HG02970 (cell line): ENCODE data around the gene RNF167.

Experiments
- ATAC-seq: cut with Tn5 transposase; IDR thresholded peaks from one replicate; pipeline ENCODE4 v1.9.1; 2021; ENCODE audit warnings: mild to moderate bottlenecking, moderate library complexity, moderate number of reproducible peaks; ENCODE audit not compliant: unreplicated experiment, low FRiP score

The RNF167 gene

DNA sequence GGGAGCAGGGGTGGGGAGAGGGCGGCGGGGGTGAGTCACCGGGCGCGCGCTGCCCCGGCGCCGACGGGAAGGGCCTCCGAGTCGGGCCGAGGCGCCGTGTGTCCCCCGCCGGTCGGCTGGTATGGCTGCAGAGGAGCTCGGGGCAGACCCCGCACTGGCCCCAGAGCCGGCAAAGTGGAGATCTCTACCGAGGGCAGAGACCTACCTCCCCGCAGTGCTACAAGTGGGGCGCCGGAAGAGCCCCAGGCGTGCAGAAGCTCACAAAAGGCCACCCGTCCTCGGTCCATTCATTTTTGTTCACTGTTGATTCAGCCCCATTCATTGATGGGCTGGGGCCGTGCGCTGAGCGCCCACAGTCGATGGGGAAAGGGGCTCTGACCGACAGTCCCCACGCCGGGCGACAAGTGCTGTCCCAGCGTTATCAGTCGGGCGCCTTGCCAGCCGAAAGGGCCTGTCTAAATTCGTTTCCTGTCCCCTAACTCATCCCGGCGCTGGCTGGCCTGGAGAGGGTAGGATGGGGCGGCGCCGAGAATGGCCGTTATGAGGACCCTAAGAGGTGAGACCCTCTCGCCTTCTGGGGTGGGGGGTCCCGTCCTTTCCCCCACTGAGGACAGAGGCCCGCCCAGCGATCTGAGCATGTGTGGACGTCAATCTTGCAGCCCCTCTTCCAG, 10.1 kb downstream of the RNF167 start:
- ATAC-seq: peak; percentile 5

DNA sequence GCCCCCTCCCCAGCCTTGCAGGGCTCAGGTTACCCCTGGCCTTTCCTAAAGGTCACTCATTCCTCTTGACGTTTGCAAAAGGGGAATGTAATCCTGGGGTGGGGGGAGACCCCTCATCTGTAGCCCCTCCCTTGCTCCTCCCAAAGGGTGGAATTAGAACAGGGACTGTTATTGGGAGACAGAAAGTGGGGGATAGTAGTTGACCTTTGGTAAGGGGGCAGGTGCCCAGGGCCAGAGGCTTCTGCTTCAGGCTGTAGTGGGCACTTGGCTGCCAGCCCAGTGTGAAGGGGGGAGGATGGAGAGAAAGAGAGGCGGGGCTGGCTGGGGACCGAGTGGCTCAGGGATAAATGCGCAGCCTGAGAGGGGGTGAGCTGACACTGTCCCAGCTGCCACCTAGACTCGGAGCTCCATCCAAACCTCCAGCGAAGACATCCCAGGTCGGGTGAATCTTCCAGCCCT, 10.7 kb downstream of the RNF167 start, which contains the start of gene ENO3:
Gene ENO3, plus strand, starts transcription at position 374 of the 459 bp plus-strand sequence. CDS start 711 bp downstream, outside the sequence.
- ATAC-seq: no peak

DNA sequence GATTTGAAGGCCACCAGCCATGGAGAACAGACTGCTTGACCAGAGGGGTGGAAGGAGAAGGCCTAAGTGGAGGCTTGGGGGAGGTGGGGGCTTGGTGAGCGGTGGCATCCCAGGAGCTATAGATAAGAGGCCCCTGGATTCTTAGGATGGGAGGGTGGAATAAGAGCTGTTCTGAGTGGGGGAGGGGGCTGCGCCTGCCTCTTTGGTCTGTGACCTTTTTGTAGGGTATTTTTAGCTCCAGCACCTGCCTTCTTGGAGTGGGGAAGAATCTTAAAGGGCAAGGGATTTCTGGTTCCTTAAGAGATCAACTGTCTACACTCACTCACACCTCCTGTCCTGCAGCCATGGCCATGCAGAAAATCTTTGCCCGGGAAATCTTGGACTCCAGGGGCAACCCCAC, 11.4 kb downstream of the RNF167 start:
- no peak for ATAC-seq

DNA sequence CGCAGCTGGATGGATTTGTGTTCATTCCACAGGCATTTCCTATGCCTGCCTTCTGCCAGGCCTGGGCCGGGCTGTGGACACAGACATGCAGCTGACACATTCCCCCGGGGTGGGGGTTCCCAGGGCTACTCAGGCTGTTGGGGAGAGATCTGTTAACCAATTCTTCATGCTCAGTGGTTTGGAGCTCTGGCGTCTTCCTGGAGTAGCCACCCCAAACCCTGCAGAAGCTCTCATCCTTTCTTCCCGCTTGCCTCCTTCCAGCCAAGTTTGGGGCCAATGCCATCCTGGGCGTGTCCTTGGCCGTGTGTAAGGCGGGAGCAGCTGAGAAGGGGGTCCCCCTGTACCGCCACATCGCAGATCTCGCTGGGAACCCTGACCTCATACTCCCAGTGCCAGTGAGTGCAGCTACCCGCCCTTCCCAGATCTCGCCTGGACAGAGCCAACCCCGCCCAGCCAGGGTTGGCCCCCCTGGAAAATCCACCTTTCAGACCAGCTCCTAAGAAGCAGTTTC, 13.4 kb downstream of the RNF167 start:
- ATAC-seq: no peak

DNA sequence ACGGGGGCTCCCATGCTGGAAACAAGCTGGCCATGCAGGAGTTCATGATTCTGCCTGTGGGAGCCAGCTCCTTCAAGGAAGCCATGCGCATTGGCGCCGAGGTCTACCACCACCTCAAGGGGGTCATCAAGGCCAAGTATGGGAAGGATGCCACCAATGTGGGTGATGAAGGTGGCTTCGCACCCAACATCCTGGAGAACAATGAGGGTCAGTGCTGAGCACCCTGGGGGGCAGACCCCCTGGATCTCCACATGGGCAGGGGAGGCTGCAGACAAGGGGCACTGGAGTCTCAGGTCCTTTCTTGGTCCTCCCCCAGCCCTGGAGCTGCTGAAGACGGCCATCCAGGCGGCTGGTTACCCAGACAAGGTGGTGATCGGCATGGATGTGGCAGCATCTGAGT, 15.0 kb downstream of the RNF167 start:
- ATAC-seq: no peak

DNA sequence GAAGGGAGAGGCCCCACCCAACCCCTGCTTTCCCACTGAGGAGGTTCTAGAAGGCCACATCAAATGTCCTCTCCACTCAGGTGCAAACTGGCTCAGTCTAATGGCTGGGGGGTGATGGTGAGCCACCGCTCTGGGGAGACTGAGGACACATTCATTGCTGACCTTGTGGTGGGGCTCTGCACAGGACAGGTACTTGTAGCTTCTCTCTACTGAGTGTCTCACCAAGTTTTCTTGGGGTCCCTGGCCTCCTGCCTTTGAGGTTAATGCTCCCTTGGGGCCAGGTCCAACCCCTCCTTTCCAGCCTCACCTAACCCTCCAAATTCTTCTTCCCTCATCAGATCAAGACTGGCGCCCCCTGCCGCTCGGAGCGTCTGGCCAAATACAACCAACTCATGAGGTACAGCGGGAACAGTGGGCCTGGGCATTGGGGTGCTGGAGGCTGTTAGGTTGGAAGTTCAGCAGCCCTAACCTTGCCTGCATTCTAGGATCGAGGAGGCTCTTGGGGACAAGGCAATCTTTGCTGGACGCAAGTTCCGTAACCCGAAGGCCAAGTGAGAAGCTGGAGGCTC, 16.5 kb downstream of the RNF167 start:
- ATAC-seq: no peak

DNA sequence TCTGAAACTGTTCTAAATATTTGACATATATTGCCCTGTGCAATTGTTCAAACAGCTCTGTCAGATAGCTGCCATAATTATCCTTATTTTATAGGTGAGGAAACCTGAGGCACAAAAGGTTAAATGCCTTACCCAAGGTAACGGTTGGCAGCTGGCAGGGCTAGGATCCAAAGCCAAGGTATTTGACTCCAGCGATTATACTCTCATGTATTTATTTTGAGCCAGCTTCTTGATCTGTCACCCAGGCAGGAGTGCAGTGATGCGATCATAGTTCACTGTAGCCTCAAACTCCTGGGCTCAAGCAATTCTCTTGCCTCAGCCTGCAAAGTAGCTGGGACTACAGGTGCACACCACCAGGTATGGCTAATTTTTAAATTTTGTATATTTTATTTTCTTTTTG, 18.0 kb downstream of the RNF167 start:
- ATAC-seq: no peak

DNA sequence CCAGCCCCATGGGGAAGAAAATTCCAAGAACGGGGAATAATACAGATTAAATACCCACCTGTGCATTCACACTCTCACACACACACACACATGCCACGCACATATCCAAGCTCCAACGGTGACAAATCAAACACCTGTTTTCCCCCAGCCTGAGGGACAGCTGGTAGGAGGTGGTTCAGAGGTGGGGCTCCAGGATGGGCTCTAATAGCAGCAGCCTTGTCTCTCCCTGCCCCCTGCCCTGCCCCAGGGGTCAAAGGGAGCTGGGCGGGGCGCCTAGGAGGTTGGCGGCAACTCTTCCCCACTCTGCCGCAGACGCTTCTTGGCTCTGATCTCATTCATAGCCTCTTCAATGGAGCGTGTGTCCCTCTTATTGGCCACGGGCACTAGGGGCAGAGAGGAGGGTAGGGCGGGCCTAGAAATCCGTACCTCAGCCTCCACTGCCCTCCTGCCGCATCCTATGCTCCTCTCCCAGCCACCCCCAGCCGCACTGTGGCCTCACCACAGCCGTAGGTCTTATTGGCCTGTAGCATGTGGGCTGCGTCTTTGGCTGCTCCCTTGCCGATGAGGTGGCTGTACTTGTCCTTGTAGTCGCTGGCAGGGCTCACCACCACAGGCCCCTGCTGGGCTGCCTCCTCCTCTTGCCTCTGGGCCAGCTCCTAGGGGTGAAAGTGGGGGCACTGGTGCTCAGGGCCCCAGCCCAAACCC, 19.3 kb downstream of the RNF167 start:
- ATAC-seq: no peak

DNA sequence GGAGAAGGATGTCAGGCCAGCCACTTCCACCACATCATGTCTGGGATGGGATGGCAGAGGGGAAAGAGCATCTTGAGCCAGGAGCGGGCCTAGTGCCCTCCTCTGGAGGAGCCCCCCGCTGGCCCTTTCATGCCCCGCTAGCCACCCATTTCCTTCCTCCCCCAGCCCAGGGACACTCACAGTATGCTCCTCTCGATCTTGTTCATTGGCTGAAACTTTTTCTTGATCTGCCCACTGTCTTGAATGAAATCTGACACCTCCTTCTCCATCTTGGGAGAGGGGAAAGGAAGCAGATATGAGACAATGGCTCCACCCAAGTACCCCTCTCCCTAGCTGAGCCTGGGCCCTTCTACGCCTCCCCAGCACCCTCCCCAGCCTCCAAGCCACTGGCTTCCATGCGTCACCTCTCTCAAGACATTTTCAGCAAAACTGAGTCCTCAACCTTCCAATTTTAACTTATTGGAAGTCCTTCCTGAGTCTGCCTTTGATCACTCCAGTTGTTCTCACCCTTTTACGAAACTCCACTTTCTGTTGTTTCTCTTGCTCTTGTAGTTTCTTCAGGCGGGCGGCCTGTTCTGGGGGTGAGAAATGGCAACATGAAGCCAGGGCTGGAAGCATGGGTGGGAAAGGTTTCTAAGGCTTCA, 20.3 kb downstream of the RNF167 start:
- ATAC-seq: no peak

DNA sequence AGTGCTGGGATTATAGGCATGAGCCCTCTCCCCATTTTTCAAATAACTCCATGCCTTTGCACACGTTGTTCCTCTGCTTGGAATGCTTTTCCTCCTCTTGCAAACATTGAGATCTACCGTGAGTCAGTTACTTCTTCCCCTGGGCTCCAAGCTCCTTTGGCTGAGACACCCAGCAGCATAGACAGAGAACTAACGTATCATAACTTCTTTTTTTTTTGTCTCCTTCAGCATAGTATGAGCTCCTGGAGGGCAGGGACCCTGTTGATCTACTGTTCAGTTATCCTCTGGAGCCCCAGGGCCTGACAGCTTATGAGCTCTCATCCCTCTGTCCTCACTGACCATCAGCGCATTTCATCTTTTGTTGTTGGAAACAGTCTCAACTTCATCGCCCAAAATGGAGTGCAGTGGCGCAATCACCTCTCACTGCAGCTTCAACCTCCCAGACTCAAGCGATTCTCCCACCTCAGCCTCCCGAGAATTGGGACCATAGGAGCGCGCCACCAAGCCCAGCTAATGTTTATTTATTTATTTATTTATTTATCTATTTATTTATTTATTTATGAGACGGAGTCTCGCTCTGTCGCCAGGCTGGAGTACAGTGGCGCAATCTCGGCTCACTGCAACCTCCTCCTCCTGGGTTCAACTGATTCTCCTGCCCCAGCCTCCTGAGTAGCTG, 25.4 kb downstream of the RNF167 start:
- ATAC-seq: no peak

DNA sequence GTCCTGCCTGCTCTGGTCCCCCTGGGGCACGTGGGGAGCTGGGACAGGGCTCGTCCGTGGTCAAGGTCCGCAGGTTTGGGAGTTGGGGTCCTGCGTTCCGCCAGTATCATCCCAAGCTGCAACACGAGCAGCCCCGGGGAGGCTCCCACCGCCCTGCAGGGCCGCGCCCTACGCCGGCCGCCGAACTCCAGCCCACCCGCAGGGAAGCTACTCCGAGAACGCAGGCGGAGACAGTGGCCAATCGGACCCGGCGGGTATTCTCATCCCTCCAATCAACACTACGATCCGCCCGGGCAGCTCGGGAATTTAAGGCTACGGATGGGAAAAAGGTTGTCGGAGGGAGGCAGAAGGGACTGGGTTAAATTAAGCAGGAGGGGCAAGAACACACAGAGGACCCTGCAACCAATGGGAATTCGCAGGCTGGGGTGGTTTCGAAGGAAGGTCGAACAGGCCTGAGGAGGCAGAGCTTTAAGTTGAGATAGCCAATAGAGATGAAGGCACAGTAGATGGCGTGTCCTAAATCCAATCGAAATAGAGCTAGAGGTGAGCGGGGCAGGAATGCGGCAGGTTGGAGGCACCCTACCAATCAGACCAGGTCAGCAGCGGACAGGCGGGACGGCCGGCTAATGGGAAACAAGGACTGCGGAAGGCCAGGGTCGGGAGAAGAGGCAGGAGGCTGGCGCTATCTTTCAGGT, 26.9 kb downstream of the RNF167 start:
- peak; percentile 82 for ATAC-seq

DNA sequence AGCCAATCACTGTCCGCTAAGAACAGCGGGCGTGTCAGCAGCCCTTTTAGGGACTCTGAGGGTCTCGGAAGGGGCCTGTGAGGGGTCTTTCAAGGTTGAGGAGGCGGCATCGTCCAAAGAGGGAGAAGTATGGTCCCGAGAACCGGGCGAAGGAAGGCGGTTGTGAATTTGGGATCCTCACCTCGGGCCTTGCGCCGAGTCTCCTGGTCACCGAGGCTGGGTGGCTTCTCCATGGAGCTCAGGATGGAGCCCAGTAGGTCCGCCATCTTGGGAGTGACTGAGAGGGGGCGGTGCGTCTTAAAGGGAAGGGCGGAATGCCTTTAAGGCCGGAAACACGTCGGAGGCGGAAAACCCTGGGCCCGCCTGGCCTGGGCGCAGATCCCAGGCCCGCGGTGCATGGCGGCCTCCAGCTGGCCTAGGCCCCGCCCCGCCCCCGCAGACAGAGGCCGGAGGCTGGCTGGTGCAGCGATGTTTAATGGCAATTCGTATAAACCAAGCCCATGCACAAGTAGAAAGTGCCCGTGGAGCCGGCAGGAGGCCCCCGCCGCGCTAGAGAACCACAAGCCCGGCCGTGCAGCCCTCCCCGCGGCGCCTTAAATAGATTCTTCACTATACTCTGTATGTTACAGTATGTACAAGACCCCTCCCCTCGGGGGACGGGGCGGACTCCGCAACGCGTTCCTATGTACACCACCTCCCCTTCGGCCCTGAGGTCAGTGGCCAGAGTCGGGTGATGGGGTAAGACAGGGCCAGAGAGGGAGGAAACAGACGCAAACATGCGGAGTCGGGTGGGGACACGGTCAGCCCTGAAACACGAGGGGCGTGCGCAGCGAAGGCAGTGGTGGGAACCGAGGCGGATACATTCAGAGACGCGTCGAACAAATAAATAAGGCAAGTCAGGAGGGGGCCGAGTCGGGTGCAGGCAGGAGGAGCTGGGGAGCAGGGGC, 27.7 kb downstream of the RNF167 start, which contains the start of gene SPAG7:
Gene SPAG7, minus strand, starts transcription at position 279 of the 947 bp plus-strand sequence. Its CDS starts 13 bp downstream, at position 266.
- peak; percentile 58 for ATAC-seq

DNA sequence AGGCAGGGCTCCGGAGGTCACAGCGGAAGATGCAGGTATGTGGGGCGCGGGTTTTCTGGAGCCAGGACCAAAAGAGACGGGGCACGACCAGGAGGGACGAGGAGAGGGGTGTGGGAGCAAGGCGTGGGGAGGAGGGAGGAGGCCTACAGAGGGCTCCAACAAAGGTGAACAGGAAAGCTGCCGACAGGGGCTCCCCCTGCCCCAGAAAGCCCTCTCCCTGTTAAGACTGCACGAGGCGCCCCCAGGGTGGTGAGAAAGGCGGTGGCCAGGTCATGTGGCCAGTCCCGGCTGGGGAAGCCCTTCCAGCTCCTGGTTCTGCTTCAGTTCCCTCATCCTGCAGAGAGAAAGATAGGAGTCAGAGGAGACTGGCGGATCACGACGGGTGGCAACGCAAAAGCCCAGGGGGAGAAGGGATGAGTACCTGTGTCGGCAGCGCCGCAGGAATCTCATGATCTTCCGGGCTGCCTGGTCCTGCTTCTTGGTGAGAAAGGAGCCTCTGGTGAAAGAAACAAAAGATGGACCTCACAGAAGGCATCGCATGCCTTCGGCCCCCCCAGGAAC, 28.5 kb downstream of the RNF167 start:
- no peak for ATAC-seq

DNA sequence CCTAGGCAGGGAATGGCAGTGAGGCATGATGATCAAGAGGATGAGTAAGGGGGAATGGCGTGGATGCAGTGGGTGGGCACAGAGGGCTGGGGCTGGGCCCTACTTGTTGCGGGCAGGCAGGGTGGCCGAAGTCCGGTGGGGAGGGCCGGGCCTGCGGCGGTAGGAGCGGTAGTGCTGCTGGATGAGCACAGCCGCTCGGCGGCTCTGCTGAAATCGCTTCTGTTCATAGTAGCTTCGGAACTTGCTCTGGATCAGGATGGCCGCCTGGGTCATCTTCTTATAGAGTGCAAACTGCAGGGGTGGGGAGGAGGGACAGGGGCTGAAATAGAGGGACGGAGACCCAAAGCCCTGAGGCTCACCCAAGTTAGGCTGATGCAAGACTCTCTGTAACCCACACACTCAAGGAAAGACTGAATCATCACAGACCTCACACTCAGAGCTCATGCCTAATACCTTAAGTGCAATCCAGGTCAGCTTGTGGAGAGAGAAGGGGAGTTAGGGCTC, 29.0 kb downstream of the RNF167 start:
- no peak for ATAC-seq

DNA sequence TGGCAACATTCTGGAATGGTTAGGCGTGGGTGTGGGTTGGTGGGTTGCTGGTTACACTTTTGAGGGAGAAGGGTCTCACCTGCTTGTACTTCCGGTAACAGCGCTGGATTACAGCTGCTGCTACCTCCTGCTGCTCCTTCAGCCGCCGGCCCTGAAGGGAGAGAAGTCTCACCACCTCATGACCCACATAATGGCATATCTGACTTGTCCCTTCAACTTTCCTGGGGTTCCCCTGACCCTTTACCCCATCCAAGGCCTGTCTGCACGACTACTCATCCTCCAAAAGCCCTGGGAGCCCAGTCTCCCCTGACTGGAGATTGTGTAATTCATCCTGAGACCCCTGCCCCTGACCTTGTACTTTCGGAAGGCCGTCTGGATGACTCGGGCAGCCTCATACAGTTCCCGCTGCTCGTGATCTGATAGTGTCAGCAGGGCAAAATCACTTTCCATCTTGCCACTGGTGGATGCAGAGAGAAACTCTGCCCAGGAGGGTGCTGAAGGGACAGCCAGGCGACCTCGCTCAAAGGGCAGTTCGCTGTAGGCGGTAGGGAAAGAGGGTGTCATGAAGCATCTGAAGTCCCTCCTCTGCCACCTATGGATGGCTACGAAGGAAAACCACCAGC, 29.6 kb downstream of the RNF167 start:
- no peak for ATAC-seq

DNA sequence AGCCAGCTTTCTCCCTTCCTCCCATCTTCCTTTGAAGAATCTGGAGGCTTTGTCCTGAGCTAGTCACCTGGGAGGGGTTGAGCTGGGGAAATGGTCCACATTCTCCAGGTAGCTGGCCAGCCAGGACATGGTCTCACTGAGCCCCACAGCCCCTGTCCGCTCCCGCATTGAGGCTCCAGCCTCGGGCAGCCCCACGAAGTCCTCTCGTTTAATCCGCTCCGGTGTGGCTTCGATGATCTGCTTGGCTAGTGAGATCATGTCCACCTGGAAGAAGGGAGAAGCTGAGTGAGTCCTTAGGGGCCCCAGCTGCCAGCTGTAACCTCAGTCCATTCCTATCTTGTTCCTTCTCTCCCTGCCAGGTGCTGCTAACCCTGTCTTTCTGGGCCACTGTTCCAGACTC, 30.2 kb downstream of the RNF167 start:
- no peak for ATAC-seq

DNA sequence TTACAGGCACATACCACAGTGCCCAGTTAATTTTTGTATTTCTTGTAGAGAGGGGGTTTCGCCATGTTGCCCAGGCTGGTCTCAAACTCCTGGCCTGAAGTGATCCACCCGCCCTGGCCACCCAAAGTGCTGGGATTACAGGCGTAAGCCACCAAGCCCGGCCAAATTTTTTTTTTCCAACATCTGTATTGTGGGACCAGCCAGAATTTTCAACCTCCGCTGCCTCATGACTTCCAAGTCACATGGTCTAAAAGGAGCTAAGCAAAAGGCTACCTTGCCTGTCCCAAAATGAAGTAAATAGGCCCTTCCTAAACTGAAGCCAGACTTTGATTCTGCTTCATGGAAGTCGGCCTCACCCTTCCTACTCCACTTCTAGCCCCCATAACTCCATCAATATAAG, 31.8 kb downstream of the RNF167 start:
- ATAC-seq: no peak

DNA sequence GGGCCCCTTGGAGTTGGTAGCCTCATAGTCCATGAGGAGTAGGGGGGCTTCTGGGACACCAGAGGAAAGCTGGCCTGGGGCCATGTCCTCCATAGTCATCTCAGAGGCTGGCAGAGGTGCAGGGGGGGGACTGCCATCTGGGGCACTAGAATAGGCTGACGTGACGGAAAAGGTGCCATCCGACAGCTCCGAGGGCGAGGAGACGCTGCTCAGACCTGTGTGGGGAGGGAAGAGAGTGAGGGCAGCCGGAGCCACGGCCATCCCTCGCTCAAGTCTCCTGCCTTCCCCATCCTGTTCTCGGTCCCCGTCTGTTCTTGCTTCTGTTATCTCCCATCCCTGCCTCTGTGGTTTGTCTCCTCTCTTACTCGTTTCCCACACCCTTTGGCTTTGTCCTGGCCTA, 32.3 kb downstream of the RNF167 start:
- no peak for ATAC-seq
